Measurements from ENCODE around the gene RXFP1. TPM values are rescaled to one million over a fixed set of nuclear protein-coding genes. Genes with fewer than 3 reads are reported as not detected.

Gene RXFP1
- total and polyA plus RNA-seq, 8 donors: 0.06 to 0.47 (median 0.23) TPM

DNA sequence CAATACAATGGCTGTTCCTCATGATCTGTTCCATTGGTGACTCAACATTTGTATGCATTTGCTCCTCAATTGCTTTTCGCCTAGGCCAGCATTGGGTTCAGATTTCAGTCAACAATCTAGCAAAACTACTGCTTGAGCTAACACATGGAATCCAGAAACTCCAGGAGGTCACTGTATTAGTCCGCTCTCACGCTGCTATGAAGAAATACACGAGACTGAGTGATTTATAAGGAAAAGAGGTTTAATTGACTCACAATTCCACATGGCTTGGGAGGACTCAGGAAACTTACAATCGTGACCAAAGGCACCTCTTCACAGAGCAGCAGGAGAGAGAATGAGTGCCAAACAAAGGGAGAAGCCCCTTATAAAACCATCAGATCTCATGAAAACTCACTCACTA lies 67.1 kb downstream of the RXFP1 start:
- Histone ChIP-seq H3K27ac (no peak overlapping the region), H3K36me3 (no peaks in the 10 kb centered on the region), H3K4me1 (no peaks in the 10 kb centered on the region), H3K9me3 (no peaks in the 10 kb centered on the region), H3K4me3 (no peak overlapping the region), H3K27me3 (no peaks in the 10 kb centered on the region)
- TF ChIP-seq, protein P1, sequence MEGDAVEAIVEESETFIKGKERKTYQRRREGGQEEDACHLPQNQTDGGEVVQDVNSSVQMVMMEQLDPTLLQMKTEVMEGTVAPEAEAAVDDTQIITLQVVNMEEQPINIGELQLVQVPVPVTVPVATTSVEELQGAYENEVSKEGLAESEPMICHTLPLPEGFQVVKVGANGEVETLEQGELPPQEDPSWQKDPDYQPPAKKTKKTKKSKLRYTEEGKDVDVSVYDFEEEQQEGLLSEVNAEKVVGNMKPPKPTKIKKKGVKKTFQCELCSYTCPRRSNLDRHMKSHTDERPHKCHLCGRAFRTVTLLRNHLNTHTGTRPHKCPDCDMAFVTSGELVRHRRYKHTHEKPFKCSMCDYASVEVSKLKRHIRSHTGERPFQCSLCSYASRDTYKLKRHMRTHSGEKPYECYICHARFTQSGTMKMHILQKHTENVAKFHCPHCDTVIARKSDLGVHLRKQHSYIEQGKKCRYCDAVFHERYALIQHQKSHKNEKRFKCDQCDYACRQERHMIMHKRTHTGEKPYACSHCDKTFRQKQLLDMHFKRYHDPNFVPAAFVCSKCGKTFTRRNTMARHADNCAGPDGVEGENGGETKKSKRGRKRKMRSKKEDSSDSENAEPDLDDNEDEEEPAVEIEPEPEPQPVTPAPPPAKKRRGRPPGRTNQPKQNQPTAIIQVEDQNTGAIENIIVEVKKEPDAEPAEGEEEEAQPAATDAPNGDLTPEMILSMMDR (IDR thresholded peaks at IDR 0.05): no peak
- WGBS, 2 donors: 80 to 82% methylated on average over 5 of the region's 5 CpGs
- intact Hi-C loops (cut with DNase I): no loop called here
- DNase-seq: no peak
- no peak for ATAC-seq
- FAIRE-seq: no peak

DNA sequence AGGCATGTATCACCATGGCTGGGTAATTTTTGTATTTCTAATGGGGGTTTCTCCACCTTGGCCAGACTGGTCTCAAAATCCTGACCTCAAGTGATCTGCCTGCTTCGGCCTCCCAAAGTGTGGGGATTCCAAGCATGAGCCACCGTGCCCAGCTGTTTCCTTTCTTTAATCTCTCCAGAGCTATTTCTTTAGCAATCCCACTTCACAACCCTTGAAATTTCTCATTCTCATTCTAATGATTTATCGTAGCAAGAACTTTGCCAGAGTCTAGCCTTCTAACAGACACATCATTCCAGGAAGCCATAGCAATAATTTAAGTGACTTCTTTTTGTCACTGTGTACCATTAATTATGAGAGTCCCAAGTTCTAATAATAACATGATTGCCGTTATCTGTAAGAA lies 68.6 kb downstream of the RXFP1 start:
- no peaks in the 10 kb centered on the region for H3K27me3 ChIP-seq
- no peak overlapping the region for H3K4me3 ChIP-seq
- H3K4me1 ChIP-seq: no peaks in the 10 kb centered on the region
- H3K27ac ChIP-seq: no peak overlapping the region
- intact Hi-C loops (cut with DNase I): no loop called here
- no peak for DNase-seq
- ATAC-seq: no peak
- no peaks in the 10 kb centered on the region for H3K9me3 ChIP-seq
- no peak for FAIRE-seq
- TF ChIP-seq, protein P1 (IDR thresholded peaks at IDR 0.05): no peak
- 67 to 80% methylated on average over 4 of the region's 4 CpGs for WGBS, 2 donors
- no peaks in the 10 kb centered on the region for H3K36me3 ChIP-seq

DNA sequence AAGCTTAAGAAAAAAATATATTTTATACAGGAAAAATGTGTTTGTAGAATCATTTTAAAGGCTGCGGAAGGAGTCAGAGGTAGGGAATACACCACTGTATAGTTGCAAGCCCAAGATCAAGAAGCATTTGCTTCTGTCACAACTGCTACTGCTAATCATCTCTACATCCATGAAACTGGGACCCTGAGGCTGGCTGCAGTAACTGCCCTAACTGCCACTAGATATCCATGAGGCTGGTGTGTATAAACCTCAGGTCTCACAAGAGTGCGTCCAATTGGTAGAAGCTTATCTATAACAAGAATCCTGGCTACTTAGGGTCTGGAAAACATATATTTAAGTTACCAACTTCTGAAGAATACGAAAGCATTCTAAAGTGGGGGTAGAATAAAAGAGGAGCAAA lies 69.1 kb downstream of the RXFP1 start:
- WGBS, 2 donors: 76 to 90% methylated on average over 3 of the region's 3 CpGs
- H3K4me1 ChIP-seq: no peaks in the 10 kb centered on the region
- FAIRE-seq (no peak), ATAC-seq (no peak), DNase-seq (no peak)
- no peaks in the 10 kb centered on the region for H3K36me3 ChIP-seq
- H3K9me3 ChIP-seq: no peaks in the 10 kb centered on the region
- no peaks in the 10 kb centered on the region for H3K27me3 ChIP-seq
- no peak overlapping the region for H3K27ac ChIP-seq
- no peak overlapping the region for H3K4me3 ChIP-seq
- intact Hi-C loops (cut with DNase I): no loop called here
- TF ChIP-seq, protein P1 (IDR thresholded peaks at IDR 0.05): no peak

DNA sequence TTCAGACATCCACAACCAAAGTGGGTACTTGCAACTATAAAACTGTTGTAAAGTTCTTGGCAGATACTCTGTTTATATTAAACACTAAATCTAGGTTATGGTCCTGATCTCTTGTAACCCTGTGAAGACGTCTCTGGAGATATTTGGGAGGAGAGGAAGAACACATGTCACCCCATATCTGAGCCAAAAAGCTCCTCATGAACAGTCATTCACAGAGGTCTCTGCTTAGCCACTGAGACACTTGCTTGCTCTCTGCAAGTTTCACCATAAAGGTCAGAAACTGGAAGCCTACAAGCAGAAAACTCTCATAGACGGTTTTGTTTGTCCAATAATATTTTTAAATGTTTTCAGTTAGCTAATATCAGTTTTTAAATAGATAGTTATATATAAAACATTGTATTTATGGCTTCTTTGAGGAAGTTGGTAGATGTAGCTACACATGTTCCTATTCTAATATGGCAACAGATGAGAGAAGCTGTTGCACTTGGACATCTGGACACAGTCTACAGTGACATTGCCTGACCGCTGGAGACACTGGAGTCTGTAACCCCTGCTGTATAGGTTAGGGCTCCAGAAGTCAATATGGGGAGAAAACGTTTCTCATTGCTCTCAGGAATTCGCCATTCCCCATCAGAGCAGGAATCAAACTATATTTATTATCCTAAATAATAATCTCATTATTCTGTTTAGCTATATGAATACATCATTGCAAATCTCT lies 76.4 kb downstream of the RXFP1 start:
- H3K4me1 ChIP-seq: no peaks in the 10 kb centered on the region
- TF ChIP-seq, protein P1 (IDR thresholded peaks at IDR 0.05): no peak
- no peak overlapping the region for H3K27ac ChIP-seq
- no peak for ATAC-seq
- H3K4me3 ChIP-seq: no peak overlapping the region
- FAIRE-seq: no peak
- DNase-seq: no peak
- WGBS, 2 donors: 52 to 61% methylated on average over 5 of the region's 5 CpGs
- no peaks in the 10 kb centered on the region for H3K36me3 ChIP-seq
- no peaks in the 10 kb centered on the region for H3K9me3 ChIP-seq
- no peaks in the 10 kb centered on the region for H3K27me3 ChIP-seq
- intact Hi-C loops (cut with DNase I): no loop called here

DNA sequence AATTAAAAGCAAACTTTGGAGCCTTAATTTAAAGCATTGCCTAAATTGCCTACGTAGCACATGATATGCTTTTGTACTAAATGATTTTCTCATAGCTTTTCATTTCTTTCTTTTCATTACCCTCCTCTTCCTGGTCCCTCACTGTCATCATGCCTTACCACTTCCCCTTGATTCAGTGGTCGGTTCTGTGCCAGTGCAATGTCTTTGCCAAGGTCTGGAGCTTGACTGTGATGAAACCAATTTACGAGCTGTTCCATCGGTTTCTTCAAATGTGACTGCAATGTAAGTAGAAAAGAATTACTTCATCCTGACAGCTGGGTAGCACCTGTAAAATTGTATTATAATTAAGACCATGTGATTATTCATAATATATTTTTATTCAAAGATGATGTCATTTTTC lies 77.5 kb downstream of the RXFP1 start:
- no peak overlapping the region for H3K4me3 ChIP-seq
- DNase-seq: no peak
- no peaks in the 10 kb centered on the region for H3K36me3 ChIP-seq
- H3K27me3 ChIP-seq: no peaks in the 10 kb centered on the region
- no peaks in the 10 kb centered on the region for H3K9me3 ChIP-seq
- 56 to 63% methylated on average over 4 of the region's 4 CpGs for WGBS, 2 donors
- no peak for FAIRE-seq
- intact Hi-C loops (cut with DNase I): no loop called here
- no peak for ATAC-seq
- no peaks in the 10 kb centered on the region for H3K4me1 ChIP-seq
- TF ChIP-seq, protein P1 (IDR thresholded peaks at IDR 0.05): no peak
- H3K27ac ChIP-seq: no peak overlapping the region

All from pancreas (tissue), 10 donors.